Stimulated activated naive CD8-positive, alpha-beta T cell treated with anti-CD3 and anti-CD28 coated beads, Interleukin-15, Interleukin-2, amounts not matched to agents 100 ng/mL and 50 ng/mL, for 24 hours (primary cell): ENCODE results near the gene CST7.

Experiments
- H3K27ac Mint-ChIP-seq: one replicate; pipeline ENCODE4 v1.8.0; 2021; ENCODE audit warnings: mild to moderate bottlenecking, mixed read lengths
- H3K27me3 Mint-ChIP-seq: one replicate; pipeline ENCODE4 v1.8.0; 2021; ENCODE audit warnings: mixed read lengths
- H3K36me3 Mint-ChIP-seq: one replicate; pipeline ENCODE4 v1.8.0; 2021; ENCODE audit warnings: low read depth, mixed read lengths
- H3K4me1 Mint-ChIP-seq: one replicate; pipeline ENCODE4 v1.8.0; 2021; ENCODE audit warnings: low read depth, mixed read lengths
- H3K4me3 Mint-ChIP-seq: one replicate; pipeline ENCODE4 v1.8.0; 2021; ENCODE audit warnings: mild to moderate bottlenecking, mixed read lengths
- H3K9me3 Mint-ChIP-seq: one replicate; pipeline ENCODE4 v1.8.0; 2021; ENCODE audit warnings: mixed read lengths

The CST7 gene

DNA sequence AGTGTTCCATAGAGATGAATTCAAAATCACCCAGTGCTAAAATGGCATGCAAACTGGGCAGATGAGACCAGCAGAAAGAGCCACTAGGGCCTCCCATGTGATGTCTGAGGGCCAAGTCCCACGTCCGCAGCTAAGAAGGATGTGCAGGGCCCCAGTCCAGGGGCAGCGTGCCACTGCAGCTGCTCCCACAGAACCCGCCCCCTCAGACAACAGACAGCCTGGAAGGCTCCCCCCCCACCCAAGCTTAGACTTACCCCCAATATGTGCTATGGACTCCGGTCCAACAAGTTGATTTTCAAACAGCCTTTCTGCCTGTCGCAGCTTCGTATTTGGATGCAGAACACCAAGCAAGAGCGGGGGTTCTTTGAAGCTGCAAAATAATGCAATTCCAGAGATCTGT, 29.4 kb downstream of the CST7 start:
- Mint-ChIP-seq H3K27ac (no peak overlapping the region), H3K36me3 (peaks cover 86% of the 10 kb centered on the region), H3K4me1 (peaks cover 34% of the 10 kb centered on the region), H3K4me3 (no peak overlapping the region), H3K9me3 (peaks cover 14% of the 10 kb centered on the region), H3K27me3 (no peaks in the 10 kb centered on the region)

- Mint-ChIP-seq H3K36me3 (peaks cover 87% of the 10 kb centered on the region), H3K27ac (no peak overlapping the region), H3K4me1 (peaks cover 34% of the 10 kb centered on the region), H3K4me3 (no peak overlapping the region), H3K27me3 (no peaks in the 10 kb centered on the region), H3K9me3 (peaks cover 14% of the 10 kb centered on the region)
Observed at GRCh38 chr20:24979036-24979960, 30.2 kb downstream of the CST7 start.

GRCh38 chr20:24980291-24981053, 31.4 kb downstream of the CST7 start:
- Mint-ChIP-seq H3K4me3 (no peak overlapping the region), H3K27ac (no peak overlapping the region), H3K4me1 (peaks cover 44% of the 10 kb centered on the region), H3K36me3 (peaks cover 89% of the 10 kb centered on the region), H3K27me3 (no peaks in the 10 kb centered on the region), H3K9me3 (peaks cover 14% of the 10 kb centered on the region)

- Mint-ChIP-seq H3K4me1 (peaks cover 52% of the 10 kb centered on the region), H3K27me3 (no peaks in the 10 kb centered on the region), H3K36me3 (peaks cover 81% of the 10 kb centered on the region), H3K27ac (no peak overlapping the region), H3K4me3 (no peak overlapping the region), H3K9me3 (peaks cover 12% of the 10 kb centered on the region)
Observed at GRCh38 chr20:24981282-24981681, 32.2 kb downstream of the CST7 start.

GRCh38 chr20:24981790-24982189, 32.7 kb downstream of the CST7 start:
- Mint-ChIP-seq H3K9me3 (peaks cover 7% of the 10 kb centered on the region), H3K27ac (no peak overlapping the region), H3K27me3 (no peaks in the 10 kb centered on the region), H3K36me3 (peaks cover 76% of the 10 kb centered on the region), H3K4me1 (peaks cover 57% of the 10 kb centered on the region), H3K4me3 (no peak overlapping the region)

DNA sequence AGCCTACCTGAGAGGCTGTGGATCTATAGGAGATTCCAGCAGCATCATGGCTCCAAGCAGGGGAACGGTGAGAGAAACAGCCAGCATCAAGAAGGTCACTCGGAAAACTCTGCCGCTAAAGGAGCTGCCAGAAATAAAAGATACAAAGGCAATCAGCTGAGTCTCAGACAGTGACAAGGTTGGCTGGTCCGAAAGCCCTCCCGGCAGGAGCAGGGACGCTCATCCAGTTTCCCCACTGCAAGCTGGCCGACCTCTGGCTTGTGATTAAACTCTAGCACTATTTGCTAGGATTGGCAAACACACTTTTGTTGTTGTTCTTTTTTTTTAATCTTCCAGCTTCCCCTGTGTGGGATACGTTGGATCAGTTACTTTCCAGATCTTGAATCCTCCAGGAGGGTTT, 34.8 kb downstream of the CST7 start:
- H3K9me3 Mint-ChIP-seq = peaks cover 4% of the 10 kb centered on the region
- H3K27ac Mint-ChIP-seq = no peak overlapping the region
- H3K36me3 Mint-ChIP-seq = peaks cover 61% of the 10 kb centered on the region
- no peak overlapping the region for H3K4me3 Mint-ChIP-seq
- H3K27me3 Mint-ChIP-seq = no peaks in the 10 kb centered on the region
- peaks cover 76% of the 10 kb centered on the region for H3K4me1 Mint-ChIP-seq

DNA sequence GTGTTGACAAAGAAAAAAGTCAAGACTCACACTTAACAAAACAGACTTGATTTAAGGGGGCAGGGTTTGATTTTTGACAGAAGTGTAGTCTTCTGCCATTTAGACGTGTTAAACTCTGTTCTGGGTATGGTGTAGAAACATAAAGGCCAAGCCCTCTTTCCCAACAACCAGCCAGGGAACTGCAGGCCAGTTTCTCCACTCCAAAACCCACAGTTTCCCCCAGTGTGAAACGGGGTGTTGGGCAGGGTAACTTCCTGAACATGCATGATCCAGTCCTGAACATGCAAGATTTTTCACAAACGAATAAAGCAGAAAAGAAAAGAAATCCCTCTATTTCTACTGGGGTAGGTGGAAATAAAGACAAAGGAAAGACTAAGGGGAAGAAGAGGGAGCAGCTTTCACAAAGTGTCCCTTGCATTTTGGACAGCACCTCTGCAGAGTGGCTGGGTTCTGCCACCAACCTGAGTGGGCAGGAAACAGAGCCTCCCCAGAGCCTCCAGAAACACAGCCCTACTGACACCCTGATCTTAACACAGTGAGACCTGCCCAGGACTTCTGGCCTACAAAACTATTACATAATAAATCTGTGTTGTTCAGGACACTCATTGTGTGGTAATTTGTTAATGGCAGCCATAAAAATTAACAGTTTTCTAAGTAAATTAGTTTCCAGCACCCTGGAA, 36.0 kb downstream of the CST7 start:
- Mint-ChIP-seq H3K4me1 (peaks cover 78% of the 10 kb centered on the region), H3K27ac (peak overlapping the region; percentile 14), H3K27me3 (no peaks in the 10 kb centered on the region), H3K4me3 (no peak overlapping the region), H3K36me3 (peaks cover 58% of the 10 kb centered on the region), H3K9me3 (peaks cover 1% of the 10 kb centered on the region)

GRCh38 chr20:24985802-24986201, 36.7 kb downstream of the CST7 start:
- Mint-ChIP-seq H3K9me3 (no peaks in the 10 kb centered on the region), H3K4me3 (no peak overlapping the region), H3K4me1 (peaks cover 83% of the 10 kb centered on the region), H3K27ac (no peak overlapping the region), H3K36me3 (peaks cover 57% of the 10 kb centered on the region), H3K27me3 (no peaks in the 10 kb centered on the region)

GRCh38 chr20:24986436-24987015, 37.5 kb downstream of the CST7 start:
- no peaks in the 10 kb centered on the region for H3K27me3 Mint-ChIP-seq
- no peaks in the 10 kb centered on the region for H3K9me3 Mint-ChIP-seq
- no peak overlapping the region for H3K27ac Mint-ChIP-seq
- H3K4me1 Mint-ChIP-seq = peaks cover 84% of the 10 kb centered on the region
- H3K4me3 Mint-ChIP-seq = no peak overlapping the region
- peaks cover 50% of the 10 kb centered on the region for H3K36me3 Mint-ChIP-seq

DNA sequence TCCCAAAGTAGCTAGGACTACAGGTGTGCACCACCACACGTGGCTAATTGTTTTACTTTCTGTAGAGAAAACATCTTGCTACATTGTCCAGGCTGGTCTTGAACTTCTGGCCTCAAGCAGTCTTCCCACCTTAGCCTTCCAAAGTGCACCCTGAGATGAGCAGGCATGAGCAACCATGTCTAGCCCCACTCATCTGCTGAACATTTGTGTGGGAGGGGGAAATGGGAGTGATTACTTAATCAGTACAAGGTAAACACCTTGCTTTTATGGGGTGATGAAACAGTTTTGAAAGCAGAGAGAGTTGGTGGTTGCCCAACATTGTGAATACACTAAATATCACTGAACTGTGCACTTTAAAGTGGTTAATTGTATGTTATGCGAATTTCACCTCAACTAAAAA, 38.2 kb downstream of the CST7 start:
- no peaks in the 10 kb centered on the region for H3K9me3 Mint-ChIP-seq
- peak overlapping the region; percentile 9 for H3K4me3 Mint-ChIP-seq
- H3K27ac Mint-ChIP-seq = no peak overlapping the region
- no peaks in the 10 kb centered on the region for H3K27me3 Mint-ChIP-seq
- peaks cover 45% of the 10 kb centered on the region for H3K36me3 Mint-ChIP-seq
- peaks cover 82% of the 10 kb centered on the region for H3K4me1 Mint-ChIP-seq

- Mint-ChIP-seq H3K4me3 (no peak overlapping the region), H3K27me3 (no peaks in the 10 kb centered on the region), H3K27ac (no peak overlapping the region), H3K9me3 (no peaks in the 10 kb centered on the region), H3K4me1 (peaks cover 79% of the 10 kb centered on the region), H3K36me3 (peaks cover 36% of the 10 kb centered on the region)
Observed at GRCh38 chr20:24987873-24988835, 39.1 kb downstream of the CST7 start.

- H3K4me1 Mint-ChIP-seq = peaks cover 89% of the 10 kb centered on the region
- H3K9me3 Mint-ChIP-seq = no peaks in the 10 kb centered on the region
- no peaks in the 10 kb centered on the region for H3K27me3 Mint-ChIP-seq
- no peak overlapping the region for H3K4me3 Mint-ChIP-seq
- H3K36me3 Mint-ChIP-seq = peaks cover 28% of the 10 kb centered on the region
- H3K27ac Mint-ChIP-seq = no peak overlapping the region
Observed at GRCh38 chr20:24989162-24989561, 40.1 kb downstream of the CST7 start.

GRCh38 chr20:24990810-24991252, 41.8 kb downstream of the CST7 start:
- peaks cover 21% of the 10 kb centered on the region for H3K36me3 Mint-ChIP-seq
- H3K4me3 Mint-ChIP-seq = peak overlapping the region; percentile 97
- H3K27me3 Mint-ChIP-seq = no peaks in the 10 kb centered on the region
- peaks cover 86% of the 10 kb centered on the region for H3K4me1 Mint-ChIP-seq
- peak overlapping the region; percentile 93 for H3K27ac Mint-ChIP-seq
- H3K9me3 Mint-ChIP-seq = no peaks in the 10 kb centered on the region
